ENCODE results near the gene OGDH. TPM values are rescaled to one million over a fixed set of nuclear protein-coding genes. Genes with fewer than 3 reads are reported as not detected.

OGDH gene
- total RNA-seq, 6 experiments from 2014 or later: 46.6 to 63.2 (median 55.8) TPM

GRCh38 chr7:44705434-44705833 lies 99.0 kb downstream of the OGDH start:
- DNase-seq (no peak), ATAC-seq (no peak)
- H3K27me3 ChIP-seq: no peaks in the 10 kb centered on the region
- intact Hi-C loops (cut with DNase I): no loop called here
- no peak for TF ChIP-seq POLR2A (IDR thresholded peaks at IDR 0.05)
- TF ChIP-seq, protein P1, sequence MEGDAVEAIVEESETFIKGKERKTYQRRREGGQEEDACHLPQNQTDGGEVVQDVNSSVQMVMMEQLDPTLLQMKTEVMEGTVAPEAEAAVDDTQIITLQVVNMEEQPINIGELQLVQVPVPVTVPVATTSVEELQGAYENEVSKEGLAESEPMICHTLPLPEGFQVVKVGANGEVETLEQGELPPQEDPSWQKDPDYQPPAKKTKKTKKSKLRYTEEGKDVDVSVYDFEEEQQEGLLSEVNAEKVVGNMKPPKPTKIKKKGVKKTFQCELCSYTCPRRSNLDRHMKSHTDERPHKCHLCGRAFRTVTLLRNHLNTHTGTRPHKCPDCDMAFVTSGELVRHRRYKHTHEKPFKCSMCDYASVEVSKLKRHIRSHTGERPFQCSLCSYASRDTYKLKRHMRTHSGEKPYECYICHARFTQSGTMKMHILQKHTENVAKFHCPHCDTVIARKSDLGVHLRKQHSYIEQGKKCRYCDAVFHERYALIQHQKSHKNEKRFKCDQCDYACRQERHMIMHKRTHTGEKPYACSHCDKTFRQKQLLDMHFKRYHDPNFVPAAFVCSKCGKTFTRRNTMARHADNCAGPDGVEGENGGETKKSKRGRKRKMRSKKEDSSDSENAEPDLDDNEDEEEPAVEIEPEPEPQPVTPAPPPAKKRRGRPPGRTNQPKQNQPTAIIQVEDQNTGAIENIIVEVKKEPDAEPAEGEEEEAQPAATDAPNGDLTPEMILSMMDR (IDR thresholded peaks at IDR 0.05): no peak
- no peaks in the 10 kb centered on the region for H3K9me3 ChIP-seq
- H3K4me1 ChIP-seq: no peaks in the 10 kb centered on the region
- H3K4me3 ChIP-seq: no peak overlapping the region
- 96% methylated on average over 3 of the region's 3 CpGs for WGBS (ENCODE audit: insufficient coverage, low coverage, low lambda C conversion rate, missing lambda C conversion rate)
- no peak overlapping the region for H3K27ac ChIP-seq
- peaks cover 0 to 21% (median under 1%) of the 10 kb centered on the region in 4 donors for H3K36me3 ChIP-seq

DNA sequence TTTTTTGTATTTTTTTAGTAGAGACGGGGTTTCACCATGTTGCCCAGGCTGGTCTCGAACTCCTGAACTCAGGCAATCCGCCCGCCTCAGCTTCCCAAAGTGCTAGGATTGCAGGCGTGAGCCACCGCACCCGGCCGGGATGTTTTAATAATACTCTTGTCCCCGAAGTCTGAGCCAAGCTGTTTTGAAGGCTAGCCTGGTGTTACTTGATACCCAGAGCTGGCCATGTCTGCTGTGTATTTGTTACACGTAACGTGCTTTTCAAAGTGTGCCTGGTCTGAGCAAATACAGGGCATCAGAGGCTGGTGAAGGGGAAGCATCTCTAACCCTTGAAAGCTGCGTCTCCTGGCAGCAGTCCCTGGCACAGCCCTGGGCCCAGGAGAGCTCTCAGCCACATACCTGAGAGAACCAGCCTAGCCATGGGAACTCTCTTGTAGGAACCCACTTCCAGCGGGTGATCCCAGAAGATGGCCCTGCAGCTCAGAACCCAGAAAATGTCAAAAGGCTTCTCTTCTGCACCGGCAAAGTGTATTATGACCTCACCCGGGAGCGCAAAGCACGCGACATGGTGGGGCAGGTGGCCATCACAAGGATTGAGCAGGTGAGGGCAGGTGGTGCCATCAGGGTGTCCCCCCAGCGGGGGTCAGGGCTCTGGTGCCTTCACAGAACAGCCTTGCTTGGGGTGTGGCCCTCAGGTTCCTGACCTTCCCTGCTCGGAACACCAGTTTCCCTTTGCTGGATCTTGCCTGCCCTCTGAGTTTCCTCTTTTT lies 100.5 kb downstream of the OGDH start:
- no peak for ATAC-seq
- no peak overlapping the region for H3K4me3 ChIP-seq
- H3K27me3 ChIP-seq: no peaks in the 10 kb centered on the region
- H3K27ac ChIP-seq: no peak overlapping the region
- intact Hi-C loops (cut with DNase I): no loop called here
- TF ChIP-seq POLR2A (IDR thresholded peaks at IDR 0.05): no peak
- TF ChIP-seq, protein P1 (IDR thresholded peaks at IDR 0.05): no peak
- H3K36me3 ChIP-seq: peaks cover 0 to 21% (median under 1%) of the 10 kb centered on the region in 4 donors
- no peak for DNase-seq
- no peaks in the 10 kb centered on the region for H3K9me3 ChIP-seq
- 91% methylated on average over 13 of the region's 20 CpGs for WGBS (ENCODE audit: insufficient coverage, low coverage, low lambda C conversion rate, missing lambda C conversion rate)
- no peaks in the 10 kb centered on the region for H3K4me1 ChIP-seq

DNA sequence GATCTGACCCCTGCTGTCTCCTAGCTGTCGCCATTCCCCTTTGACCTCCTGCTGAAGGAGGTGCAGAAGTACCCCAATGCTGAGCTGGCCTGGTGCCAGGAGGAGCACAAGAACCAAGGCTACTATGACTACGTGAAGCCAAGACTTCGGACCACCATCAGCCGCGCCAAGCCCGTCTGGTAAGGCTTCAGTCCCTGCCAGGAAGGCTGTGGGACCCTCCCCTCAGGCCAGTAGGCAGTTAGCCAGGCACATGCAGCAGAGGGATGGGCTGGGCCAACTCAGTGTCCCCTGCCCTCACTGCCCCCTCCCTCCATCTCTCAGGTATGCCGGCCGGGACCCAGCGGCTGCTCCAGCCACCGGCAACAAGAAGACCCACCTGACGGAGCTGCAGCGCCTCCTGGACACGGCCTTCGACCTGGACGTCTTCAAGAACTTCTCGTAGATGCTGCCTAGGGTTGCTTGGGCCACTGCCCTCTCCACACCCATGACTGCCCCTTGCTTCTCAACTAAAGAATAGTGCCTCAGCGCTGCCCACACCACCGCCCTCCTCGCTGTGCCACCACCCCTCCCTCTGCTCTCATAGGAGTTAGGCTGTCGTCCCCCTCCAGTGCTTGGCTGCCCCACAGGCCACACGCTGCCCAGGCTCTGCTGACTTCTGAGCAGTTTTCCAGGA lies 101.3 kb downstream of the OGDH start:
- no peak overlapping the region for H3K27ac ChIP-seq
- peaks cover 0 to 21% (median under 1%) of the 10 kb centered on the region in 4 donors for H3K36me3 ChIP-seq
- DNase-seq (no peak), ATAC-seq (no peak)
- no peaks in the 10 kb centered on the region for H3K4me1 ChIP-seq
- H3K9me3 ChIP-seq: no peaks in the 10 kb centered on the region
- WGBS (ENCODE audit: insufficient coverage, low coverage, low lambda C conversion rate, missing lambda C conversion rate): 96% methylated on average over 4 of the region's 21 CpGs
- H3K4me3 ChIP-seq: no peak overlapping the region
- no peaks in the 10 kb centered on the region for H3K27me3 ChIP-seq
- intact Hi-C loops (cut with DNase I): no loop called here
- no peak for TF ChIP-seq POLR2A (IDR thresholded peaks at IDR 0.05)
- TF ChIP-seq, protein P1 (IDR thresholded peaks at IDR 0.05): no peak

GRCh38 chr7:44709011-44709915 lies 102.8 kb downstream of the OGDH start:
- H3K4me3 ChIP-seq: no peak overlapping the region
- H3K27me3 ChIP-seq: no peaks in the 10 kb centered on the region
- intact Hi-C loops (cut with DNase I): no loop called here
- DNase-seq (no peak), ATAC-seq (no peak)
- H3K9me3 ChIP-seq: no peaks in the 10 kb centered on the region
- no peaks in the 10 kb centered on the region for H3K4me1 ChIP-seq
- H3K36me3 ChIP-seq: peaks cover 0 to 21% (median under 1%) of the 10 kb centered on the region in 4 donors
- WGBS (ENCODE audit: insufficient coverage, low coverage, low lambda C conversion rate, missing lambda C conversion rate): 68% methylated on average over 3 of the region's 19 CpGs
- H3K27ac ChIP-seq: no peak overlapping the region
- no peak for TF ChIP-seq POLR2A (IDR thresholded peaks at IDR 0.05)
- TF ChIP-seq, protein P1 (IDR thresholded peaks at IDR 0.05): no peak
